Measurements from ENCODE around the gene NCKAP5. TPM values are rescaled to one million over a fixed set of nuclear protein-coding genes. Genes with fewer than 3 reads are reported as not detected.

The NCKAP5 gene
- total RNA-seq, 3 donors from 2014 or later: 1.9 to 6.3 (median 2.3) TPM

- no peak overlapping the region for H3K4me3 ChIP-seq
- ATAC-seq (no peak), DNase-seq (no peak)
- H3K36me3 ChIP-seq (ENCODE audit: low read depth): no peaks in the 10 kb centered on the region
- H3K9me3 ChIP-seq: no peaks in the 10 kb centered on the region
- H3K4me1 ChIP-seq (ENCODE audit: low read depth): no peaks in the 10 kb centered on the region
- intact Hi-C loops (cut with DNase I, micrococcal nuclease): no loop called here
- TF ChIP-seq, protein P1, sequence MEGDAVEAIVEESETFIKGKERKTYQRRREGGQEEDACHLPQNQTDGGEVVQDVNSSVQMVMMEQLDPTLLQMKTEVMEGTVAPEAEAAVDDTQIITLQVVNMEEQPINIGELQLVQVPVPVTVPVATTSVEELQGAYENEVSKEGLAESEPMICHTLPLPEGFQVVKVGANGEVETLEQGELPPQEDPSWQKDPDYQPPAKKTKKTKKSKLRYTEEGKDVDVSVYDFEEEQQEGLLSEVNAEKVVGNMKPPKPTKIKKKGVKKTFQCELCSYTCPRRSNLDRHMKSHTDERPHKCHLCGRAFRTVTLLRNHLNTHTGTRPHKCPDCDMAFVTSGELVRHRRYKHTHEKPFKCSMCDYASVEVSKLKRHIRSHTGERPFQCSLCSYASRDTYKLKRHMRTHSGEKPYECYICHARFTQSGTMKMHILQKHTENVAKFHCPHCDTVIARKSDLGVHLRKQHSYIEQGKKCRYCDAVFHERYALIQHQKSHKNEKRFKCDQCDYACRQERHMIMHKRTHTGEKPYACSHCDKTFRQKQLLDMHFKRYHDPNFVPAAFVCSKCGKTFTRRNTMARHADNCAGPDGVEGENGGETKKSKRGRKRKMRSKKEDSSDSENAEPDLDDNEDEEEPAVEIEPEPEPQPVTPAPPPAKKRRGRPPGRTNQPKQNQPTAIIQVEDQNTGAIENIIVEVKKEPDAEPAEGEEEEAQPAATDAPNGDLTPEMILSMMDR (IDR thresholded peaks at IDR 0.05): no peak
These were observed 676.8 kb downstream of the NCKAP5 start for GRCh38 chr2:132891498-132891897.

DNA sequence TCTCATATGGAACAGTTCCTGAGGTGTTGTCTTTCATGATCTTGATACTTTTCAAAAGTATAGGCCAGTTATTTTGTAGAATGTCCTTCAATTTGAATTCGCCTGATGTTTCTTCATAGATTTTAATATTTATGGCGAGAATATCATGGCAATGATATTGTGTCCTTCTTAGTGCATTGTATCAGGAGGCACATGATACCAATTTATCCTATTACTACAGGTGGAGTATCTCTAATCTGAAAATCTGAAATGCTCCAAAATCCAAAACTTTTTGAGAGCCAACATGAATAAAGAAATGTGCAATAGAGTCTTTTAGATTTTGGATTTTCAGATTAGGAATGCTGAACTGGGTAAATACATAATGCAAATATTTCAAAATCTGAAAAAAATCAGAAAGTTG, 681.7 kb downstream of the NCKAP5 start:
- no peaks in the 10 kb centered on the region for H3K4me1 ChIP-seq (ENCODE audit: low read depth)
- H3K4me3 ChIP-seq: no peak overlapping the region
- no peaks in the 10 kb centered on the region for H3K9me3 ChIP-seq
- ATAC-seq (no peak), DNase-seq (no peak)
- TF ChIP-seq, protein P1 (IDR thresholded peaks at IDR 0.05): no peak
- intact Hi-C loops (cut with DNase I, micrococcal nuclease): no loop called here
- H3K36me3 ChIP-seq (ENCODE audit: low read depth): no peaks in the 10 kb centered on the region

GRCh38 chr2:132884705-132885104, 683.6 kb downstream of the NCKAP5 start:
- no peak overlapping the region for H3K4me3 ChIP-seq
- ATAC-seq (no peak), DNase-seq (no peak)
- H3K4me1 ChIP-seq (ENCODE audit: low read depth): no peaks in the 10 kb centered on the region
- H3K36me3 ChIP-seq (ENCODE audit: low read depth): no peaks in the 10 kb centered on the region
- intact Hi-C loops (cut with DNase I, micrococcal nuclease): no loop called here
- TF ChIP-seq, protein P1 (IDR thresholded peaks at IDR 0.05): no peak
- H3K9me3 ChIP-seq: no peaks in the 10 kb centered on the region

DNA sequence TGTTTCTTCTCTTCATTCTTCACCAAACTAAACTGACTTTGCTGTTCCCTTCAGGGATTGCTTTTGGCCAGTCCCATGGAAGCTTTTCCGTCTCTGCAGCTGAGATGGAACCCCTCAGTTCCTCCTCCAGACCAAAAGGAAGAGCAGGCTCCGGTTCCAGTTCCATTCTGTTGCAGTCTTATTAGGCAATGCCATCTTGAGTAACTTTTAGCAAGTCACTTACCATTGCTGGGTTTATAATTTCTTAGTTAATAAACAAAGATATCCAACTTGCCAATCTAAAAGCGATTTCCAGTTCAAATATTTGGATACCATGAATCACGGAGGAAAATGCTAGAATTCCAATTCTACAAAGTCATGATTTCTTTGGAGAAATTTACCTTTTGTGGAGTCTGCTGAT, 684.0 kb downstream of the NCKAP5 start:
- intact Hi-C loops (cut with DNase I, micrococcal nuclease): no loop called here
- no peak overlapping the region for H3K4me3 ChIP-seq
- ATAC-seq: no peak

GRCh38 chr2:132883430-132883829, 684.8 kb downstream of the NCKAP5 start:
- Histone ChIP-seq H3K36me3 (ENCODE audit: low read depth) (no peaks in the 10 kb centered on the region), H3K4me3 (no peak overlapping the region), H3K4me1 (ENCODE audit: low read depth) (no peaks in the 10 kb centered on the region), H3K9me3 (no peaks in the 10 kb centered on the region)
- no peak for ATAC-seq
- TF ChIP-seq, protein P1 (IDR thresholded peaks at IDR 0.05): no peak
- DNase-seq: no peak
- intact Hi-C loops (cut with DNase I, micrococcal nuclease): no loop called here

More for the DNA sequence above, 684.0 kb downstream of the NCKAP5 start:
- TF ChIP-seq, protein P1 (IDR thresholded peaks at IDR 0.05): no peak
- no peak for DNase-seq
- Histone ChIP-seq H3K36me3 (ENCODE audit: low read depth) (no peaks in the 10 kb centered on the region), H3K4me1 (ENCODE audit: low read depth) (no peaks in the 10 kb centered on the region), H3K9me3 (no peaks in the 10 kb centered on the region)

- ATAC-seq (no peak), DNase-seq (no peak)
- TF ChIP-seq, protein P1 (IDR thresholded peaks at IDR 0.05): no peak
- no peak overlapping the region for H3K4me3 ChIP-seq
- no peaks in the 10 kb centered on the region for H3K36me3 ChIP-seq (ENCODE audit: low read depth)
- intact Hi-C loops (cut with DNase I, micrococcal nuclease): no loop called here
- H3K9me3 ChIP-seq: no peaks in the 10 kb centered on the region
- H3K4me1 ChIP-seq (ENCODE audit: low read depth): no peaks in the 10 kb centered on the region
These were observed 686.7 kb downstream of the NCKAP5 start for GRCh38 chr2:132881546-132881945.
